SK-N-SH treated with all-trans-retinoic acid at 6 μM for 48 hours (cell line): ENCODE results near the gene LIMCH1.

Source experiments
- ATAC-seq: fragments of 200-7000 bp; cut with Tn5 transposase; 3 replicates; pipeline ENCODE4 v1.9.1; 2020; ENCODE audit warnings: mild to moderate bottlenecking, moderate library complexity
- ARNTL ChIP-seq: fragments of 450-650 bp; formaldehyde crosslinking; IDR thresholded peaks from 2 replicates; pipeline ENCODE4 v1.5.0; 2020; ENCODE audit warnings: low read depth, mild to moderate bottlenecking, moderate library complexity, borderline replicate concordance
- BACH2 ChIP-seq: fragments of 250-450 bp; sonication (Bioruptor Pico); IDR thresholded peaks from 2 replicates; pipeline ENCODE4 v1.9.0; 2021; ENCODE audit warnings: mild to moderate bottlenecking, borderline replicate concordance
- CSDC2 ChIP-seq: fragments of 250-450 bp; sonication (Bioruptor Pico); IDR thresholded peaks from 2 replicates; pipeline ENCODE4 v1.5.0; 2020; ENCODE audit warnings: mild to moderate bottlenecking, moderate library complexity
- ESRRG ChIP-seq: fragments of 250-450 bp; sonication (Bioruptor Pico); IDR thresholded peaks from 2 replicates; pipeline ENCODE4 v1.6.1; 2021; ENCODE audit warnings: mild to moderate bottlenecking
- ISL1 ChIP-seq: fragments of 250-450 bp; sonication (Bioruptor Pico); IDR thresholded peaks from 2 replicates; pipeline ENCODE4 v2.1.2; 2022; ENCODE audit warnings: mild to moderate bottlenecking, moderate library complexity
- PATZ1 ChIP-seq: fragments of 250-450 bp; sonication (Bioruptor Pico); IDR thresholded peaks from 2 replicates; pipeline ENCODE4 v1.8.0; 2020; ENCODE audit warnings: mild to moderate bottlenecking, moderate library complexity, borderline replicate concordance
- PPARA ChIP-seq: fragments of 250-450 bp; sonication (Bioruptor Pico); IDR thresholded peaks from 2 replicates; pipeline ENCODE4 v1.5.0; 2020; ENCODE audit warnings: mild to moderate bottlenecking, borderline replicate concordance
- RARB ChIP-seq: fragments of 250-450 bp; sonication (Bioruptor Pico); IDR thresholded peaks from 2 replicates; pipeline ENCODE4 v1.8.0; 2021; ENCODE audit warnings: mild to moderate bottlenecking, moderate library complexity
- SNAI2 ChIP-seq: fragments of 250-450 bp; sonication (Bioruptor Pico); IDR thresholded peaks from 2 replicates; pipeline ENCODE4 v1.5.0; 2020; ENCODE audit warnings: mild to moderate bottlenecking, moderate library complexity
- TCF4 ChIP-seq: fragments of 250-450 bp; sonication (Bioruptor Pico); IDR thresholded peaks from 2 replicates; pipeline ENCODE4 v1.8.0; 2021; ENCODE audit warnings: mild to moderate bottlenecking, moderate library complexity, borderline replicate concordance
- TOX ChIP-seq: fragments of 250-450 bp; sonication (Bioruptor Pico); IDR thresholded peaks from 2 replicates; pipeline ENCODE4 v1.8.0; 2021; ENCODE audit warnings: mild to moderate bottlenecking, moderate library complexity, borderline replicate concordance
- ZC3H10 ChIP-seq: fragments of 250-450 bp; sonication (Bioruptor Pico); IDR thresholded peaks from 2 replicates; pipeline ENCODE4 v1.5.1; 2021; ENCODE audit warnings: mild to moderate bottlenecking, moderate library complexity
- ZFP30 ChIP-seq: fragments of 450-650 bp; formaldehyde crosslinking; IDR thresholded peaks from 2 replicates; pipeline ENCODE4 v1.5.0; 2022; ENCODE audit warnings: mild to moderate bottlenecking, moderate library complexity
- ZNF565 ChIP-seq: fragments of 450-650 bp; formaldehyde crosslinking; conservative IDR thresholded peaks from 2 replicates; pipeline ENCODE4 v1.5.0; 2020; ENCODE audit warnings: low read depth, mild to moderate bottlenecking, moderate library complexity
- ZNF70 ChIP-seq: fragments of 450-650 bp; formaldehyde crosslinking; IDR thresholded peaks from 2 replicates; pipeline ENCODE4 v1.5.0; 2020; ENCODE audit warnings: mild to moderate bottlenecking, moderate library complexity
- ZNF8 ChIP-seq: fragments of 450-650 bp; formaldehyde crosslinking; IDR thresholded peaks from 2 replicates; pipeline ENCODE4 v1.5.0; 2020; ENCODE audit warnings: mild to moderate bottlenecking, moderate library complexity
- TF ChIP-seq, protein P1 (sequence below): fragments of 250-450 bp; sonication (Bioruptor Pico); IDR thresholded peaks from 2 replicates; pipeline ENCODE4 v1.5.0; 2020; ENCODE audit warnings: mild to moderate bottlenecking, moderate library complexity
- TF ChIP-seq, protein P2 (sequence below): fragments of 250-450 bp; sonication (Bioruptor Pico); IDR thresholded peaks from 2 replicates; pipeline ENCODE4 v1.8.0; 2021; ENCODE audit warnings: low read depth, mild to moderate bottlenecking, moderate library complexity, borderline replicate concordance

LIMCH1 gene

GRCh38 chr4:41567186-41567585 lies 29.2 kb downstream of the LIMCH1 start:
- no peak for TF ChIP-seq PPARA
- TF ChIP-seq ZFP30 (CRISPR knock-in tag): no peak
- TF ChIP-seq ESRRG (CRISPR knock-in tag): no peak
- TF ChIP-seq ISL1 (CRISPR knock-in tag): peak; percentile 55
- no peak for TF ChIP-seq PATZ1 (CRISPR knock-in tag)
- no peak for TF ChIP-seq ZNF565
- ATAC-seq: no peak

GRCh38 chr4:41568363-41568762 lies 30.4 kb downstream of the LIMCH1 start:
- TF ChIP-seq, protein P1, sequence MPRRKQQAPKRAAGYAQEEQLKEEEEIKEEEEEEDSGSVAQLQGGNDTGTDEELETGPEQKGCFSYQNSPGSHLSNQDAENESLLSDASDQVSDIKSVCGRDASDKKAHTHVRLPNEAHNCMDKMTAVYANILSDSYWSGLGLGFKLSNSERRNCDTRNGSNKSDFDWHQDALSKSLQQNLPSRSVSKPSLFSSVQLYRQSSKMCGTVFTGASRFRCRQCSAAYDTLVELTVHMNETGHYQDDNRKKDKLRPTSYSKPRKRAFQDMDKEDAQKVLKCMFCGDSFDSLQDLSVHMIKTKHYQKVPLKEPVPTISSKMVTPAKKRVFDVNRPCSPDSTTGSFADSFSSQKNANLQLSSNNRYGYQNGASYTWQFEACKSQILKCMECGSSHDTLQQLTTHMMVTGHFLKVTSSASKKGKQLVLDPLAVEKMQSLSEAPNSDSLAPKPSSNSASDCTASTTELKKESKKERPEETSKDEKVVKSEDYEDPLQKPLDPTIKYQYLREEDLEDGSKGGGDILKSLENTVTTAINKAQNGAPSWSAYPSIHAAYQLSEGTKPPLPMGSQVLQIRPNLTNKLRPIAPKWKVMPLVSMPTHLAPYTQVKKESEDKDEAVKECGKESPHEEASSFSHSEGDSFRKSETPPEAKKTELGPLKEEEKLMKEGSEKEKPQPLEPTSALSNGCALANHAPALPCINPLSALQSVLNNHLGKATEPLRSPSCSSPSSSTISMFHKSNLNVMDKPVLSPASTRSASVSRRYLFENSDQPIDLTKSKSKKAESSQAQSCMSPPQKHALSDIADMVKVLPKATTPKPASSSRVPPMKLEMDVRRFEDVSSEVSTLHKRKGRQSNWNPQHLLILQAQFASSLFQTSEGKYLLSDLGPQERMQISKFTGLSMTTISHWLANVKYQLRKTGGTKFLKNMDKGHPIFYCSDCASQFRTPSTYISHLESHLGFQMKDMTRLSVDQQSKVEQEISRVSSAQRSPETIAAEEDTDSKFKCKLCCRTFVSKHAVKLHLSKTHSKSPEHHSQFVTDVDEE (CRISPR knock-in tag): no peak
- no peak for TF ChIP-seq ZC3H10 (CRISPR knock-in tag)
- no peak for TF ChIP-seq ZNF70 (CRISPR knock-in tag)
- TF ChIP-seq CSDC2: no peak
- TF ChIP-seq PATZ1 (CRISPR knock-in tag): no peak
- no peak for ATAC-seq

DNA sequence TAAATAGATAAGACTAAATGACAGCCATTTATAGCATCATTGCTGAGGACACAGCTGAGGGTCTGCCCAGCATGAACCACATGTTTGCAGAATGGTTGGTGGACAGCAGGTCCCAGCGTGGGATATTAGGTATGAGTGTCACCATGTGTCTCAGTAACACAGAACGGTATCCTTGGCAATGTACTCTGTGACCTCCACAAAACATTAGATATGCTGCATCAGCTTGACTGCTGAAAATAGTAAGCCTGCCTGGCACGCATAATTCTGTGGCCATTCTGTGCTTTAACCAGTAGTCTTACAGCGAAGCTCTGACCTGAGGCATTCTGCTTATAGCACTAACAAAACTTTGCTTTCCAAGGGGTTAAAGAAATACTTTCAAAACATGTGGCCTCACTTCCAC lies 32.0 kb downstream of the LIMCH1 start:
- TF ChIP-seq TCF4: no peak
- no peak for TF ChIP-seq SNAI2 (CRISPR knock-in tag)
- no peak for TF ChIP-seq ESRRG (CRISPR knock-in tag)
- no peak for TF ChIP-seq TOX
- TF ChIP-seq ARNTL (CRISPR knock-in tag): no peak
- TF ChIP-seq PATZ1 (CRISPR knock-in tag): no peak
- no peak for TF ChIP-seq ZFP30 (CRISPR knock-in tag)
- no peak for TF ChIP-seq BACH2 (CRISPR knock-in tag)
- TF ChIP-seq ZNF8 (CRISPR knock-in tag): no peak
- TF ChIP-seq ZNF70 (CRISPR knock-in tag): no peak
- no peak for TF ChIP-seq RARB
- TF ChIP-seq ZNF565: no peak
- TF ChIP-seq, all 23 proteins: peak for 0
- no peak for ATAC-seq

GRCh38 chr4:41571422-41571821 lies 33.5 kb downstream of the LIMCH1 start:
- ATAC-seq: no peak
- TF ChIP-seq RARB: no peak
- TF ChIP-seq, protein P2, sequence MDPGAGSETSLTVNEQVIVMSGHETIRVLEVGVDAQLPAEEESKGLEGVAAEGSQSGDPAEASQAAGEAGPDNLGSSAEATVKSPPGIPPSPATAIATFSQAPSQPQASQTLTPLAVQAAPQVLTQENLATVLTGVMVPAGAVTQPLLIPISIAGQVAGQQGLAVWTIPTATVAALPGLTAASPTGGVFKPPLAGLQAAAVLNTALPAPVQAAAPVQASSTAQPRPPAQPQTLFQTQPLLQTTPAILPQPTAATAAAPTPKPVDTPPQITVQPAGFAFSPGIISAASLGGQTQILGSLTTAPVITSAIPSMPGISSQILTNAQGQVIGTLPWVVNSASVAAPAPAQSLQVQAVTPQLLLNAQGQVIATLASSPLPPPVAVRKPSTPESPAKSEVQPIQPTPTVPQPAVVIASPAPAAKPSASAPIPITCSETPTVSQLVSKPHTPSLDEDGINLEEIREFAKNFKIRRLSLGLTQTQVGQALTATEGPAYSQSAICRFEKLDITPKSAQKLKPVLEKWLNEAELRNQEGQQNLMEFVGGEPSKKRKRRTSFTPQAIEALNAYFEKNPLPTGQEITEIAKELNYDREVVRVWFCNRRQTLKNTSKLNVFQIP (CRISPR knock-in tag): no peak
- TF ChIP-seq ZFP30 (CRISPR knock-in tag): no peak
- TF ChIP-seq PATZ1 (CRISPR knock-in tag): no peak
- no peak for TF ChIP-seq ZC3H10 (CRISPR knock-in tag)
- no peak for TF ChIP-seq BACH2 (CRISPR knock-in tag)
- no peak for TF ChIP-seq SNAI2 (CRISPR knock-in tag)
